ENCODE results near the gene PCYT2.

The PCYT2 gene

DNA sequence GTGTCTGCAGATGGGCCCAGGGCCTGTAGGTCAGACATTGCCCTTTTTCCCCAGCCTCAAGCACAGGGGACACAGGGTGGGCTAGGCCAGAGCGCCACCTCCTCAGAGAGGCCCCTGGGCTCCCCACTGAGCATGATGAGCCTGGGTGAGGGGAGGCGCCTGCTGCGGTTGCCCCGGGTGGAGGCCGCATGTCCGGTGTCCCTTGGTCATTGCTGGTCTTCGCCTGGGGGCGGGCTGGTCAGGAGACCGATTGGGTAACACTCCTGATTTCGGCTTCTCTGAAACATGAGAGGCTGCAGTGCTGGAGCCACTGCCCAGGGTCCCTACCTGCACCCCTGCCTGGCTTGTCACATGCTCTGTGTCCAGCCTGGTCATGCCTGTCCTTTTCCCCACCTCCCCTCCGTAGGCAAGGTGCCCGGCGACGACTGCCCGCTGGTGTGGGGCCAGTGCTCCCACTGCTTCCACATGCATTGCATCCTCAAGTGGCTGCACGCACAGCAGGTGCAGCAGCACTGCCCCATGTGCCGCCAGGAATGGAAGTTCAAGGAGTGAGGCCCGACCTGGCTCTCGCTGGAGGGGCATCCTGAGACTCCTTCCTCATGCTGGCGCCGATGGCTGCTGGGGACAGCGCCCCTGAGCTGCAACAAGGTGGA is 11.6 kb downstream of the PCYT2 start:
- DNase-seq, result no peak

GRCh38 chr17:81898885-81899284 is 12.3 kb downstream of the PCYT2 start:
- no peak for DNase-seq

- DNase-seq, result no peak
Measured at GRCh38 chr17:81898029-81898866, 13.0 kb downstream of the PCYT2 start.

DNA sequence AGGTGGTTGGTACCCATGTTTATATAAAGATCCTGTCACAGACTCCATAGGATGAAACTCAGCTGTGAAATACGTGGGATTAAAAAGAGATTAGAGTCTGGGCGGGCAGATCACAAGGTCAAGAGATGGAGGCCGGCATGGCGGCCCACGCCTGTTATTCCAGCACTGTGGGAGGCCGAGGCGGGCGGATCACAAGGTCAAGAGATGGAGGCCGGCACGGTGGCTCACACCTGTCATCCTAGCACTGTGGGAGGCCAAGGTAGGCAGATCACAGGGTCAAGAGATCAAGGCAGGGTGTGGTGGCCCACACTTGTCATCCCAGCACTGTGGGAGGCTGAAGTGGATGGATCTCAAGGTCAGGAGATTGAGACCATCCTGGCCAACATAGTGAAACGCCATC is 15.8 kb downstream of the PCYT2 start:
- no peak for DNase-seq

- DNase-seq, result no peak
Measured at GRCh38 chr17:81891303-81891552, 20.0 kb downstream of the PCYT2 start.

GRCh38 chr17:81890447-81891302 is 20.5 kb downstream of the PCYT2 start:
- DNase-seq, result peak in 1 of 2 donors; percentile 28

GRCh38 chr17:81889602-81890001 is 21.6 kb downstream of the PCYT2 start:
- no peak for DNase-seq

- no peak for DNase-seq
Measured at GRCh38 chr17:81888988-81889595, 22.1 kb downstream of the PCYT2 start.

DNA sequence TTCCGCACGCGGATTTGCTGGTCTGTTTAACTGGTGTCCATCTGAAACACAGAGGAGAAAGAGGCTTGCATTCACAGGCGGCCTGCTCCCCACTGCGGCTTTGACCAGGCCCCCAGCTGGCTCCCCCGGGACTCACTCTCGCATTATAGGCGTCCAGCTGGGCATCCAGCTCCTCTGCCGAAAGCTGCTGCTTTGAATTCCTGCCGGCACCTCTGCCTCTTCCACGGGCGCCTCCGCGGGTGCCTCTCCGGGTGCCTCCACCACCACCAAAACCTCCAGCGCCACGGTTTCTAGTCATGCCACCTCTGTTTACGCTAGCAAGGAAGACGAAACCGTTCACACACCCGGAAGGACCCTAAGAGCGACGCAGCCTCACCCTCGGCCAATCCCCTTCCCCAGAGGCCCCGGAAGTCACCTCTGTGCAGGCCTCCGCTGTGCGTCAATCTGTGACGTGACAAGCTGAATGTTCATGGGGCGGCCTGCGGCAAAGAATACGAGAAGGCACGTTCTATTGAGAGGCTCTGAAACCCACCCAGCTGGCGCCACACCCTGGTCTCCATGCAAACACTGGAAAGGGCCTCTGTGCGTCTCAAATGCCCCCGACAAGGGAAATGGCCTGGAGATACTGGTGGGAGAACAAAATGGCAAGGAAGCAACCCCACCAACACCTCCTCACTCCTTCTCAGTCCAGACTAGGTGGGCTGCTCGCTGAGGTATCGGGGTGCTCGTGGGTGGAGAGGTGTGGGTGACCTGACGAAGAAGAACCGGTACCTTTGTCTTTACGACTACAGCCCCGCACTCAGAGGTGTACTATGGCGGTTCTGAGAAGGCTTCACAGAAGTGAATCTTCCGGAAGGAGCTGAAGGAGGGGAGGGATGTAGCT is 22.9 kb downstream of the PCYT2 start:
- no peak for DNase-seq

GRCh38 chr17:81885869-81886548 is 25.2 kb downstream of the PCYT2 start:
- no peak for DNase-seq

- no peak for DNase-seq
Measured at GRCh38 chr17:81885454-81885853, 25.7 kb downstream of the PCYT2 start.

- DNase-seq, result no peak
Measured at GRCh38 chr17:81884968-81885367, 26.2 kb downstream of the PCYT2 start.

GRCh38 chr17:81884520-81884919 is 26.7 kb downstream of the PCYT2 start:
- DNase-seq, result no peak

DNA sequence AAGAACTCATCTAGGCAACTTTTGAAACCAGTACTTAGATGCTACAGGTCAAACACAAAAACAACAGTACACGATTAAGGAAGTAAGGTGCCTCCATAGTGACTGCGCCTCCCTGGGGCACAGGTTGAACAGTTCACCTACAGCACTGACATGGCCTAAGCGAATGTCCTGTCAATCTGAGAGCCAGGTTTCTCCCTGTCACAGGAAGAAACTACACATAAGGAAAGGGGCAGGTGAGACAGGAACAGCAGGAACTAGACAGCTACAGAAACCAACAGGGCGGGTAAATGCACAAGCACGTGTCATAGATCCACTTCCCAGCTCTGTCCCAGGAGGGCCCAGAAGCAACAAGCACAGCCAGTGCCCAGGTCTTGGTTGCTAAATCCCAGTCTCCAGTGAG is 32.1 kb downstream of the PCYT2 start:
- DNase-seq, result no peak

DNA sequence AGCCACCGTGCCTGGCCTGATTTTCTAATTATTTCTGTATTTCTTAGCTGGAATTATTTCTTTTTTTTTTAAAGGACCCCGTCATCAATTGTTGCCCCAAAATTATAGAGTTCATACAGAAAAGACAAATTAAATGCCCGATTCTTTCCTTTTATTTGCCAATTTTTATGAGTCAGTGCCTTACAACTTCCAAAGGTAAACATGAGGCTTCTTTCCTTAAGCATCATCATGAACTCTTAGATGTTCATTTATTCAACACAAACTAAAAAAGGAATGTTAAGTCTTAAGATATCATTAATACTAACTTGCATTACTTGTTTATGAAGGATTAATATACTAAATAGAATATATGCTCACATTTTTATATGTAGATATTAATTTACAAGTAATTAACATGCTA is 32.9 kb downstream of the PCYT2 start:
- no peak for DNase-seq

- DNase-seq, result no peak
Measured at GRCh38 chr17:81877569-81877968, 33.6 kb downstream of the PCYT2 start.

DNA sequence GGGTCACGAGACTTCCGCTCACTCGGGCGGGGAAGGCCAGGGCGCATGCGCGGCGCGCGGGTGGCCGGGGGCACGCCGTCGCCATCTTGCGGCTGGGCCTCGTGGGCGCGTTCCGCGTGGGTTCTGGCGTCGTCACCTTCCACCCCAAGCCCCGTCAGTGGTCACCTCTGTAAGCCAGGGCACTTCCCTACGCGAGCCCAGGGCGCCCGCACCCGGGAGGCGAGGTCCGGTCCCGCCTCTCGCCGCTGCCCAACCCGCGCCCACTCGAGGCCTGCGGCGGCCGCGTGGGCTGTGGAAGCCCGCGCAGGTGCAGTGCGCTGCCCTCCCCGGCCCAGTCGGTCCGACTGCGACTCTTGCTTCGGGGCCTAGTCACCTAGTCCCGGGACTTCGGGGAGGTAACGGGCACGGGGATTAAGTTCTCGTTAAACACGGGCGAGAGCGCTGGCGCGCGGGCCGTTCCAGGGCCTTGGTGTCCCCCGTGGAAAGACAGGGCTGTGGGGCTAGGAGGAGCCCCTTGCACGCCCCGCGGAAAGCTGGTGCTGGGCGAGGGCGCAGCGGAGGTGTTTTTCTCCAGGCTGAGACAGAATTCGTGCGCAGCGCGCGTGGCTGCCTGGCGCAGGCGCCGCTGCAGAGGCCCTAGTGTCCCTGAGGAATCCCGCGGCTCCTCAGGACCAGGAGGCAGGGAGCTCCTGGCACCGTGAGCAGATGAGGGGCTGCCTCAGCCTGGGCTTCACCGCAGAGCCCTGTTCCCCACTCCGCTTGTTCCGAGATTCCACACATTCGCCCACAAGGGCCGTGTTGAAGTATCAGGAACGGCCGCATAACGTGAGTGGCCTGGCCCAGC is 39.6 kb downstream of the PCYT2 start:
- DNase-seq, result peak; percentile 95 to 96

DNA sequence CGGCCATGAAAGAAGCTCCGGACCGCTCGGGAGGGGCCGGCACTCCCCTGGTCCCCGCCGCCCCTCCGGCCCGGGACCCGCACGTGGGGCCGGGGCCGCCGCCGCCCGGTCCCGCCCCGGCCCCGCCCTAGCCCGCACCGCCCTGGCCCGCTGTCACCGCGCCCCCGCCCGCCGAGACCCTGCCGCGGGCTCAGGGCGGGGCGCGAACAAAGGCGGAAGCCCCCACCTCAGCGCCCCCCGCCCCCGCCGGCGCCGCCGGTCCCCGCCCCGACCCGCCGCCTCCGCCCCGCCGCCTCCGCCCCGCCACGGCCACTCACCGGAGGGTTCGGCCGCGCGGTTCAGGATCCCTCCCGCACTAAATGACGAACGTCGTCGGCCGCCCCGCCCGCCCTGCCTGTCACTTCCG is 40.2 kb downstream of the PCYT2 start, which contains the start of gene ARHGDIA:
Gene ARHGDIA (minus strand): TSS at position 357 of the 406 bp plus-strand sequence. CDS start 1,407 bp downstream, outside the sequence.
- no peak for DNase-seq

DNA sequence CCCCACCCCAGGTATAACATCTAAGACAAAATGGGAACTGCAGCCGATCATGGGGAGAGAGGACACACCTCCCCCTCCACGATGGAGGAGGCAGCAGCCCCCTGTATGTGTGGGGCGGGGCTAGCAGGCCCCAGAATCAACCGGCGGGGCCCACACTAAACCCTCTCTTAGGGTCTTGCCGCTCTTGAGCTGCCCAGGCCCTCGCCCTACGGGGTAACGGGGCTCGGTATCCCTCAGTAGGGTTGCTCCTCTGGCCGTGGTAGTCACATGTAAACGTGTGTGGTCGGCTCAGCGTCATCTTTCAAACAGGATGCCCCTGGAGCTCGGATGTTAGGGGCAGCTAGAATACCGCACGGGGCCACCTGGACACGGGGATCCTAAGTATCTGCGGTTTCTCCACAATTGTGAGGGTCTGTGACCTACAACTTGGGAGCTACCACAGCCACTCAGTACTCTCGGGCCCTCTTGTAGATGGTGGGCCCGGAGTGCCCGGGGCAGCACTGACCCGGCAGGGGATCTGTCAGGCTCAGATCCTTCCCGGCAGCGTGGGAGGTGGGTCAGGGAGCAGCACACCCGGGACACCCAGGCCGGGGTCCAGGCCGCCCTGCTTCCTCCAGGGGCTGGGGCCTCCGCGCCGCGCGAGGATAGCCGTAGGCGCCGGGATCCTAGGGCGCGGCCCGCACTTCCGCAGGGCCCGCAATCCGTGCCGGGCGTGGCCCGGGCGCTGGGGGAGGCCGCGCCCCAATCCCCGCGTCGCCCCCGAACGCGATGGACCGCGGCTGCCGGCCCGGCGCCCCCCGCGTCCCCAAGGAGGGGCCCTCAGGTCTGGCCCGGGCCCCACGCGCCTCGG is 40.8 kb downstream of the PCYT2 start:
- peak; percentile 42 to 52 for DNase-seq
